Small intestine (tissue), 7 donors: ENCODE data around the gene BPIFB2. TPM values are rescaled to one million over a fixed set of nuclear protein-coding genes. Genes with fewer than 3 reads are reported as not detected.

Source experiments
- DNase-seq, 2 donors: peaks; one replicate each; pipeline versions ENCODE4 v3.0.0 to v3.0.0-alpha.2; 2013
- FAIRE-seq: peaks from 2 replicates; lab custom pipeline; 2012; peaks lifted over from hg19 to GRCh38; lab: Jason Lieb, UNC
- H3K27ac ChIP-seq, 3 donors: one replicate each; pipeline ENCODE4 v1.5.1; 2013; ENCODE audit warnings: low read length in 2 of 3, mild to moderate bottlenecking in 2 of 3, control low read depth in 1 of 3, inconsistent platforms in 1 of 3, low read depth in 1 of 3, moderate library complexity in 1 of 3
- H3K27me3 ChIP-seq, 3 donors: one replicate each; pipeline ENCODE4 v1.6.1; 2013; ENCODE audit warnings: low read length in 3 of 3, inconsistent platforms in 1 of 3; ENCODE audit not compliant: control insufficient read depth in 3 of 3, insufficient read depth in 3 of 3
- H3K36me3 ChIP-seq, 3 donors: one replicate each; pipeline ENCODE4 v1.6.1; 2013; ENCODE audit warnings: low read length in 3 of 3, inconsistent platforms in 1 of 3, low read depth in 1 of 3, mild to moderate bottlenecking in 1 of 3, moderate library complexity in 1 of 3; ENCODE audit not compliant: control insufficient read depth in 3 of 3, insufficient read depth in 2 of 3
- H3K4me1 ChIP-seq, 3 donors: one replicate each; pipeline ENCODE4 v1.6.1; 2013; ENCODE audit warnings: low read length in 2 of 3, inconsistent platforms in 1 of 3, low read depth in 1 of 3, mild to moderate bottlenecking in 1 of 3, moderate library complexity in 1 of 3; ENCODE audit not compliant: control insufficient read depth in 3 of 3, insufficient read depth in 2 of 3
- H3K4me3 ChIP-seq, 3 donors: one replicate each; pipeline ENCODE4 v1.5.1; 2013; ENCODE audit warnings: low read length in 3 of 3, control low read depth in 1 of 3, inconsistent platforms in 1 of 3, low read depth in 1 of 3, mild to moderate bottlenecking in 1 of 3, moderate library complexity in 1 of 3
- H3K9me3 ChIP-seq, 2 donors: one replicate each; pipeline ENCODE4 v1.6.1; 2013; ENCODE audit warnings: low read depth in 1 of 2, low read length in 1 of 2; ENCODE audit not compliant: control insufficient read depth in 2 of 2, insufficient read depth in 1 of 2
- WGBS, 3 donors: extraction: QIAGEN DNeasy Blood & Tissue Kit; methylation state at CpG; one replicate each; pipeline ENCODE4 v1.1.7; 2013; 5-methylcytosine and 5-hydroxymethylcytosine counted together
- polyA plus RNA-seq, 4 donors: library from polyadenylated mRNA; stranded (reverse) in 3 of 4; unstranded in 1 of 4; fragments of 200-250 nt in 3 of 4; fragments of 120-200 nt in 1 of 4; gene quantifications; one replicate each; pipeline versions ENCODE4 v1.2.1 to v1.2.3, GENCODE V29; 2013
- donor health status: healthy with polysubstance abuse.
- donor health status: control.
- donor health status: control.
- donor health status: Bipolar disorder and iron deficiency.
- donor health status: healthy.

Gene BPIFB2
- polyA plus RNA-seq, 4 donors, result not detected

DNA sequence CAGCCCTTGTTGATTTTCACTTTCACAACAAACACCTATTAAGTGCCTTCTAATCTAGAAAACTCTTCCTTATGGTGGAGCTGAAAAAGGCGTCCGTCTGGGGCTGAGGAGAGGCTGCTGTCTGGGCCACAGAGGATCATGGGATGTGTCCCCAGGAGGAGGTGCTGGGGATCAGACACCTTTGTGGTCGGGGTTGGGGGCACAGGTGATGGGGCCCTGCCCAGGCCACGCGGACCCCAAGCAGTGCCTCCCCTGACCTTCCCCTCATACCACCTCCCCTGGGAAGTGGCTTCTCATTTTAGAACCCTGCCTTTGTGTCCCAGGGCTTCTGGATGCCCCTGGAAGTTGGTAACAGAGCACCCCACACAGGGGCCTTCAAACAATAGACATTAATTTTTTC is 44.3 kb upstream of the BPIFB2 start:
- 39 to 73% (median 54%) methylated on average over 5 of the region's 5 CpGs for WGBS, 3 donors
- no peak overlapping the region for H3K4me3 ChIP-seq
- H3K27ac ChIP-seq, result no peak overlapping the region
- DNase-seq, result no peak
- H3K9me3 ChIP-seq, result no peaks in the 10 kb centered on the region
- H3K36me3 ChIP-seq, result no peaks in the 10 kb centered on the region
- no peaks in the 10 kb centered on the region for H3K4me1 ChIP-seq
- H3K27me3 ChIP-seq, result no peaks in the 10 kb centered on the region
- no peak for FAIRE-seq

DNA sequence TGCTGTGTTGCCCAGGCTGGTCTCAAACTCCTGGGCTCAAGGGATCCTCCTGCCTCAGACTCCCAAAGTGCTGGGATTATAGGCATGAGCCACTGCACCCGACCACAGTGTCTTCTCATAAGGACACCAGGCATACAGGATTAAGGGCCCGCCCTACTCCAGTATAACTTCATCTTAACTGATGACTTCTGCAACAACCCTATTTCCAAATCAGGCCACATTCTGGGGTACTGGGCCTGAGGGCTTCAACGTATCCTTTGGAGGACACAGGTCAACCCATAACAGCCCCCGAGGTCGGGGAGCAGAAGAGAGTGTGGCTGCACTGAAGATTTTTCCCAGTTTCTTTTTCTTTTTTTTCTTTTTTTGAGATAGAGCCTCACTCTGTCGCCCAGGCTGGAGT is 42.9 kb upstream of the BPIFB2 start:
- Histone ChIP-seq H3K9me3 (no peaks in the 10 kb centered on the region), H3K27me3 (no peaks in the 10 kb centered on the region), H3K4me3 (no peak overlapping the region), H3K4me1 (no peaks in the 10 kb centered on the region), H3K36me3 (no peaks in the 10 kb centered on the region), H3K27ac (no peak overlapping the region)
- DNase-seq, result no peak
- 81 to 92% (median 90%) methylated on average over 6 of the region's 6 CpGs for WGBS, 3 donors
- no peak for FAIRE-seq

DNA sequence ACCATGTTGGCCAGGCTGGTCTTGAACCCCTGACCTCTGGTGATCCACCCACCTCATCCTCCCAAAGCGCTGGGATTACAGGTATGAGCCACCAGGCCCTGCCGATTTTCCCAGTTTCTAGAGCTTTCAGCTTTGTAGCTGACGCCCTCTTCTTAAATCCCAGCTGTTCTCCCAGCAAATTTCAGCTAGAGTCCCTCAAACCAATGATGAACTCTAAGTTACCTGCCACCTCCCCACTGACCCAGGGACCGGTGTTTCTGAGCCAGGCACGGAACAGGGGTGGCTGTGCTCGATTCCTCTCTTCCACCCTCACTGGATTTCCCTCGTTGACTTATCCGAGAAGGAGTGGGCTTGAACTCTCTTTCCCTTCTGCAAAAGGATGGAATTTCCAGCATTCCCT is 42.4 kb upstream of the BPIFB2 start:
- Histone ChIP-seq H3K27me3 (no peaks in the 10 kb centered on the region), H3K4me1 (no peaks in the 10 kb centered on the region), H3K9me3 (no peaks in the 10 kb centered on the region), H3K27ac (no peak overlapping the region), H3K4me3 (no peak overlapping the region), H3K36me3 (no peaks in the 10 kb centered on the region)
- DNase-seq, result no peak
- WGBS, 3 donors, result 76 to 85% (median 82%) methylated on average over 8 of the region's 8 CpGs
- no peak for FAIRE-seq

DNA sequence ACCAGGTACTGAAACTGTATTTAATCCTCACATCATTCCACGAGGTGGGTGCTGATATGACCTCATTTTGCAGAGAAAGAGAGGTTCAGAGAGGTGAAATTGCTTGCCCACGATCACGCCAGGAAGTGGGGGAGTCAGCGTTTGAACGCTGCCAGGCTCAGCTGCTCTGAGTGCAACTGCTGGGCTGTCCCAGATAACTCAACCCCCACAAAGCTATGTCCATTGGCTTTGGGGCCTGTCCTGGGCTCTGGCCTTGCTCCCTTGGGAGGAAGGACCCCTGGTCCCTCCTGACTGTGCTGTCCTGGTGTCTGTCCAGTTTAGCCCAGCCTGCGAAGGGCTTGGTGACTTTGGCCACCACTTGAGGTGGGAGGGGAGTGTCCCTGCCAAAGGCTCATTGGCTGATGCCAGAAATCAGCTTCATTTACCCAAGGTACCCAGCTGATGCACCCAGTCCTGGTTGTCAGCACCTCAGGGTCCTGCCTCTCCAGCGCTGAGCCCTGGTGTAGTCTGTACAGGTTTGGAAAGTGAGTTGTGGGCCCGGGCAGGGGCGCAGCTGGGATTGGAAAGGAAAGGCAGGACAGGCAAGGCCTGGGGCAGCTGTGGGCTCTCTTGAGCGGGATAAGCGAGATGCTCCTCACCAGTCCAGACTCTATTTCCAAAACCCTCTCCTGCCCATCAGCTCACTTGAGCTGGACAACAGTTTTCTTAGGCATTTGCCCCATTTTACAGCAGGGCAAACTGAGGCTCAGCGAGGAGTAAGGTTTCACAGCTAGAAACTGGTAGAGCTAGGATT is 41.7 kb upstream of the BPIFB2 start:
- no peak overlapping the region for H3K4me3 ChIP-seq
- no peak for FAIRE-seq
- peak in 1 of 2 donors; percentile 25 for DNase-seq
- 72 to 78% (median 76%) methylated on average over 11 to 12 of the region's 12 CpGs for WGBS, 3 donors
- peak overlapping the region in 1 of 3 donors; percentile 12 for H3K27ac ChIP-seq
- H3K27me3 ChIP-seq, result no peaks in the 10 kb centered on the region
- no peaks in the 10 kb centered on the region for H3K9me3 ChIP-seq
- no peaks in the 10 kb centered on the region for H3K36me3 ChIP-seq
- no peaks in the 10 kb centered on the region for H3K4me1 ChIP-seq

DNA sequence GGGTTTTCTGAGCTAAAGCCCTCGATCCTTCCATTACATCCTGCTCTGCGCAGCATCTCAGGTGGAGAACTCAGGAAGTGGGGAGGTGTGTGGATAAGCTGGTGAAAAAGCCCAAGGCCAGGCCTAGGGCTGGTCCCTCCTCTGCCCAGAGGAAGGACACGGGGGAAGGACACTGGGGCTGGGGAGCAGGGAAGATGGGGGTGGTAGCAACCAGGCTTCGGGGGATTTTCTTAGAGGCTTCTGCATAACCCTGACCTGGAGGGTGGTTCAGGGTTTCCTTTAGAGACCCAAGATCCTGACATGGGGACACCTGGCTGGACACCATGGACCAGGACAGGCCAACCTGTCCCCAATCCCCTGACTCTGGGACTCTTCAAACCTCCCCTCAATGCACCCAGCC is 41.1 kb upstream of the BPIFB2 start:
- Histone ChIP-seq H3K36me3 (no peaks in the 10 kb centered on the region), H3K27me3 (no peaks in the 10 kb centered on the region), H3K27ac (no peak overlapping the region), H3K9me3 (no peaks in the 10 kb centered on the region), H3K4me1 (no peaks in the 10 kb centered on the region), H3K4me3 (no peak overlapping the region)
- DNase-seq (no peak), FAIRE-seq (no peak)
- WGBS, 3 donors, result 75 to 86% (median 82%) methylated on average over 4 of the region's 4 CpGs

GRCh38 chr20:32966881-32967781 is 40.4 kb upstream of the BPIFB2 start:
- no peak for FAIRE-seq
- peak in 1 of 2 donors; percentile 53 for DNase-seq
- Histone ChIP-seq H3K4me3 (no peak overlapping the region), H3K9me3 (no peaks in the 10 kb centered on the region), H3K4me1 (no peaks in the 10 kb centered on the region), H3K27ac (peak overlapping the region in 2 of 3 donors; percentile 28 to 57), H3K27me3 (no peaks in the 10 kb centered on the region), H3K36me3 (no peaks in the 10 kb centered on the region)
- WGBS, 3 donors, result 55 to 75% (median 65%) methylated on average over 16 of the region's 16 CpGs

- WGBS, 3 donors, result 72 to 80% (median 73%) methylated on average over 16 of the region's 16 CpGs
- FAIRE-seq, result no peak
- no peak overlapping the region for H3K27ac ChIP-seq
Measured at GRCh38 chr20:32967961-32968457, 39.5 kb upstream of the BPIFB2 start.

DNA sequence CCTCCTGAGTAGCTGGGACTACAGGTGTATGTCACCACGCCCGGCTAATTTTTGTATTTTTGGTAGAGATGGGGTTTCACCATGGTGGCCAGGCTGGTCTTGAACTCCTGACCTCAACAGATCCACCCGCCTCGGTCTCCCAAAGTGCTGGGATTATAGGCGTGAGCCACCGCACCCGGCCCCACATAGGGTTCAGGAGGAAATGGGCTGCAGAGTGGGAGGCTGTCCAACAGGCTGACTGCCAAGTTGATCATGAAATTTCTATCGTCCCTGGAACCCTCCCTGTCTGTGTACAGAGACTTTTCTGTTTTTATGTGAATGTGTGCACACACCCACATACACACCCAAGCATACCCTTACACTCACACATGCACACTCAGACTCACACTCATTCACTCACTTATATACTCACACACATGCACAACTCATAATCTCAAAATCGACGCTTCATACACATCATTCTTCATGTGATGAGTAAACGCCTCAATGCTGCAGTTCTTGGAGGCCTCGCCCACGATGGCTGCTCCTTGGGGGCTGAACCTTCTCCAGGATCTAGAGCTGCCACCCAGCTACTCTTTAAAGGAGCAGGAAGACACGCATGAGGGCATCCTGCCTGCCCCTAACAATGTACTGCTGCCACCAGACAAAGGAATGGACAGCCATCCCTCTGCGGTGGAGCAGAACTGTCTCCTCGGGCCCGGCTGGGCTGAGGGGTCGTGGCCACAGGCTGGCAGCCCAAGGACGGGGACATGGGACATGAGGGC is 38.8 kb upstream of the BPIFB2 start:
- H3K27me3 ChIP-seq, result no peaks in the 10 kb centered on the region
- H3K36me3 ChIP-seq, result no peaks in the 10 kb centered on the region
- no peak for DNase-seq
- H3K4me3 ChIP-seq, result no peak overlapping the region
- 50 to 63% (median 53%) methylated on average over 19 of the region's 19 CpGs for WGBS, 3 donors
- no peaks in the 10 kb centered on the region for H3K4me1 ChIP-seq
- H3K27ac ChIP-seq, result peak overlapping the region in 1 of 3 donors; percentile 12
- H3K9me3 ChIP-seq, result no peaks in the 10 kb centered on the region
- no peak for FAIRE-seq

More at GRCh38 chr20:32967961-32968457, 39.5 kb upstream of the BPIFB2 start:
- Histone ChIP-seq H3K36me3 (no peaks in the 10 kb centered on the region), H3K4me3 (no peak overlapping the region), H3K4me1 (no peaks in the 10 kb centered on the region), H3K9me3 (no peaks in the 10 kb centered on the region), H3K27me3 (no peaks in the 10 kb centered on the region)
- peak in 1 of 2 donors; percentile 39 for DNase-seq
